GM18867 (cell line): ENCODE measurements around the gene SPECC1.
"Not testable (repeated sequence)": the region's sequence is repeated elsewhere in the genome, so short reads cannot be mapped to it uniquely, and the experiment has no call there.

Experiments
- ATAC-seq: cut with Tn5 transposase; IDR thresholded peaks from one replicate; pipeline ENCODE4 v1.9.1; 2021; ENCODE audit warnings: mild to moderate bottlenecking, moderate library complexity; ENCODE audit not compliant: unreplicated experiment

Gene SPECC1

DNA sequence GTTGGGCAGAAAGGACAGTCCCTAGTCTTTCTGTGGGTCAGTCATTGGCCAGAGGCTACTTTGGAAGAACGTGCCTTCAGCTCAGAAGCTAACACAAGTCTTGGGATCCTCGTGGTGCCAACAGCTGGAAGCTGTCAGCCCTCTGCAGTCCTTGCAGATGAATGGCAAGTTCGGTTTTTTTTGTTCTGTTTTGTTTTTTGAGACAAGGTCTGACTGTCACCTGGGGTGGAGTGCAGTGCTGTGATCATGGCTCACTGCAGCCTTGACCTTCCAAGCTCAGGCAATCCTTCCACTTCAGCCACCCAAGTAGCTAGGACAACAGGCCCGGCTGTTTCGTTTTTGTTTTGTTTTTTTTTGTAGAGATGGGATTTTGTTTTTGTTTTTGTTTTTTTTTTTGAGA, 149.4 kb downstream of the SPECC1 start:
- ATAC-seq: no peak

DNA sequence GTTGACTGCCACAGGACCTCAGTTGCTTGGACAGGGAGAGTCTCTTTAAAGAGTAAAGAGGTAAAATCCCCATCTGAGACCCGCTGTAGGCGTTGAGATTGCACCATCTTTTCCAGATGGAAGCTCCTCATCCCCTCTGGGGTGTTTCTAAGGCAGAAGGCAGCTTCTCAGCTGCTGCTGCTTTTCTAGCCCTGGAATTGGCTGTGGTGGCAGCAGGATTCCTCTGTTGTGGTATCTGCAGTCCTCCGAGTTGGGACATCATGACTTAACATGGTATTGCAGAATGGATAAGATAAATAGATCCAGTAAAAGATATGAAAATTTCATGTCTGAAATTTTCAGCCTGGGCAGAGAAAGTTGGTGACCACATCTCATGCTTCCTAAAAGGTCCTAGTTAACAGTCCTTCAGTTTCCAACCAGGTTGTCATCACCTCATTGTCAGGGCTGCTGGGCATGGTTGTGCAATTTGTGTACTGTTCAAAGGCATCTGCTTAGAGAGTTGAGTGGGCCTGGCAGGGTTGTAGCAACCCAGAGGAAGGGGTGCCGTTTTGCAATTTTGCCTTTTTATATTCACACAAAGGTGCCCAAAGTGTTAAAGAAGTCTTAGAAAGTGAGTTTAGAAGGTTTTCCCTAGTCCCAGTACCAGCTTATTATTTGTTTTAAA, 150.4 kb downstream of the SPECC1 start:
- no peak for ATAC-seq

GRCh38 chr17:20165516-20165915, 156.4 kb downstream of the SPECC1 start:
- ATAC-seq: not testable (repeated sequence)

GRCh38 chr17:20170085-20170484, 160.9 kb downstream of the SPECC1 start:
- no peak for ATAC-seq

GRCh38 chr17:20171741-20172365, 162.7 kb downstream of the SPECC1 start:
- ATAC-seq: no peak

DNA sequence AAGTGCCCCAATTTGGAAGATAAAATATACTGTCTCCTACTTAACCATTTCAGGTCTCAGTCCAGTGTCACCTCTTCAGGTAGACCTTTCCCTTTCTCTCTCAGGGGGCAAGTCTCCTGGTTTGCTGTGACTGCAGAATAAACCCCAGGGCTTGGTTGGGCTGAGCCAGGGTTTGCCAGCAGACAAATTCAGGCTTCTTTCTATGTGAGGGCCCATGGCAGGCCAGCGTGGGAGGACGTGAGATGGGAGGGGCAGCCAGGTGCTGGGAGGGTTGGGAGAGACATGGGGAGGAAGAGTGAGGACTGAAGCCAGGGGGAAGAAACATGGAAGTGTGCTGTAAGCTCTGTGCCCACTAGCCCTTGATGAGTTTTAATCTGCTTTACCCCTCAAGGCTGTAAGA, 163.2 kb downstream of the SPECC1 start:
- ATAC-seq: no peak

DNA sequence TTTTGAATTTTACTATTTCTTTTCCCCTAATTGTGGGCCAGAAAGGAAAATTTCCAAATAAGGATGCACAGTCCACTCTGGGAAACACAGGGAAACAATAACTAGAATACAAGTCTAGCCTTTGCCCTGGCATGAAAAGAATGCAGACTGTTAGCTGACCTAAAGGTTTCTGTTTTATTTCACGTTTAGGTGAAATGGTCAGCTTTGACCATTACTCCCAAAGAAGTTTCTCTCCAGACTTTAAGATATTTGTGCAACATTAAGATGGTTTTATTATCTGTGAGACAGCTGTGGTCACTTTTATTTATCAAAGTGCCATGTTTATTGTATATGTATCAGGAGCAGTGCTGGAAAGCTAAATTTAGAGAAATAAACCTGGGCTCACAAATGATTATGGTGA, 163.9 kb downstream of the SPECC1 start:
- no peak for ATAC-seq

- no peak for ATAC-seq
Measured at GRCh38 chr17:20174588-20175265, 165.6 kb downstream of the SPECC1 start.

GRCh38 chr17:20179041-20179440, 169.9 kb downstream of the SPECC1 start:
- no peak for ATAC-seq

GRCh38 chr17:20180661-20181060, 171.5 kb downstream of the SPECC1 start:
- no peak for ATAC-seq

DNA sequence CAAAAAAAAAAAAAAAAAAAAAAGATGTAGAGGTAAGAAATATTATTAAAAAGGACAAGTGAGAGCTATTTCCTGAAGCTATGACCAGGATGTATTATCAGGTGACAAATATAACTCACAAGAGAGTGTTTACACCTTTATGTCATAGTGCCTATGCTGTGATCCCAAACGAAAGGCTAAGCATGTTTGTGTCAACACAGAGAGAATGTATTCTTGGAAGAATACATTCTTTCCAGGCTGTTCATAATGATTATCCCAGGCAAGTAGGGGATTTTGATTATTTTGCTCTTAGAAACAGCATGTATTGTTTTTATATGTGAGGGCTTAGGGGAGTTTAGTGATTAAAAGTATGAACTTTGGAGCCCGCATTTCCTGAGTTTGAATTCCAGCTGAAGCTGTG, 175.0 kb downstream of the SPECC1 start:
- no peak for ATAC-seq

GRCh38 chr17:20184977-20185619, 175.9 kb downstream of the SPECC1 start:
- ATAC-seq: no peak

- ATAC-seq: no peak
Measured at GRCh38 chr17:20187049-20187448, 177.9 kb downstream of the SPECC1 start.

GRCh38 chr17:20189302-20189701, 180.1 kb downstream of the SPECC1 start:
- ATAC-seq: no peak

GRCh38 chr17:20189979-20190378, 180.8 kb downstream of the SPECC1 start:
- ATAC-seq: no peak

DNA sequence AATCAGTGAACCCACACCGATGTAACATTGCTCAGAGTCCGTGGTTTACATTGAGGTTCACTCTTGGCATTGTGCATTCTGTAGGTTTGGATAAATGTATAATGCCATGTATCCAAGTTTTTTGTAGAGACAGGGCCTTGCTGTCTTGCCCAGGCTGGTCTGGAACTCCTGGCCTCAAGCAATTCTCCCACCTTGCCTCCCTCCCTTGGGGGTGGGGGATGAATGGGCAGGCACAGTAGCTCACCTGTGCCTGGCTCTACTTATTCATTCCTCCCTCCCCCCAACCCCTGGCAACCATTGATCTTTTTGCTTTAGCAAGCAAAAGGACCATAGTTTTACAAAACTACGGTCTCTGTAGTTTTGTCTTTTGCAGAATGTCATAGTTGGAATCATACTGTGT, 181.4 kb downstream of the SPECC1 start:
- no peak for ATAC-seq

DNA sequence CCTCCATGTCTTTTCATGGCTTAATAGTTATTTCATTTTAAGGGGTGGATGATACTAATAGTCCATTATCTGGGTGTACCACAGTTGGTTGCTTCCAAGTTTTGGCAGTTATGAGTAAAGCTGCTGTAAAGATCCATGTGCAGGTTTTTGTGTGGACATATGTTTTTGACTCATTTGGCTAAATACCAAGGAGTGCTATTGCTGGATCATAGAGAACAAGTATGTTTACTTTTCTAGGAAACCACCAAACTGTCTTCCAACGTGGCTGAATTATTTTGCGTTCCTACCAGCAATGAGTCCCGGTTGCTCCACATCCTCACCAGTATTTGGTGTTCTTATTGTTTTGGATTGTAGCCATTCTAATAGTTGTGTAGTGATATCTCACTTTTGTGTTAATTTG, 181.9 kb downstream of the SPECC1 start:
- ATAC-seq: no peak

DNA sequence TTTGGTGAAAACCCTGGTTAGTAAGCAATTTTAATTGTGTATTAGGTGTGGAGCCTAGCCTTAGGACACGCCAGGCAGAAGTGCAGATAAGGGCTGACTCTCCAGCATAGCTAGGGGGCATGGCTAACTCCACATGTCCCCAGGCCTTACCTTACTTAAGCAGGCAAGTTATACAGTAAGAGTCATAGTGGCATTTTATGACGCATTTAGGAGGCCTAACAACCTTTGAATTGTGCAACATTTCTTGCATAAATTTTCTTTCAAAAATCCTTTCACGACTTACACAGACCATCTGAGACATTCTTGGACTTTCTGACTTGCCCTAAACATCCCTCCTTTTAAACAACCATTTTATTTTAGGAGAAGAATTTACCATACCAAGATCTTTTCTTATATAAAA, 187.1 kb downstream of the SPECC1 start:
- not testable (repeated sequence) for ATAC-seq

- ATAC-seq: no peak
Measured at GRCh38 chr17:20197272-20197926, 188.2 kb downstream of the SPECC1 start.

GRCh38 chr17:20200016-20200795, 191.0 kb downstream of the SPECC1 start:
- no peak for ATAC-seq
